Choroid plexus epithelial cell (primary cell): ENCODE results near the gene CUTA.
"Not testable (repeated sequence)": the region's sequence is repeated elsewhere in the genome, so short reads cannot be mapped to it uniquely, and the experiment has no call there.

Experiments
- DNase-seq: peaks from one replicate; pipeline ENCODE4 v3.0.0-alpha.2; 2010; ENCODE audit warnings: low read depth
- H3K4me3 ChIP-seq: 2 replicates; pipeline ENCODE4 v1.5.1; 2011; ENCODE audit warnings: low read depth, mild to moderate bottlenecking, control low read depth, low read length, moderate library complexity
- TF ChIP-seq, protein P1 (sequence below): conservative IDR thresholded peaks from 2 replicates; pipeline ENCODE4 v1.5.1; 2011; ENCODE audit warnings: low read depth, mild to moderate bottlenecking, control low read depth, inconsistent platforms, low read length, moderate library complexity

The CUTA gene

DNA sequence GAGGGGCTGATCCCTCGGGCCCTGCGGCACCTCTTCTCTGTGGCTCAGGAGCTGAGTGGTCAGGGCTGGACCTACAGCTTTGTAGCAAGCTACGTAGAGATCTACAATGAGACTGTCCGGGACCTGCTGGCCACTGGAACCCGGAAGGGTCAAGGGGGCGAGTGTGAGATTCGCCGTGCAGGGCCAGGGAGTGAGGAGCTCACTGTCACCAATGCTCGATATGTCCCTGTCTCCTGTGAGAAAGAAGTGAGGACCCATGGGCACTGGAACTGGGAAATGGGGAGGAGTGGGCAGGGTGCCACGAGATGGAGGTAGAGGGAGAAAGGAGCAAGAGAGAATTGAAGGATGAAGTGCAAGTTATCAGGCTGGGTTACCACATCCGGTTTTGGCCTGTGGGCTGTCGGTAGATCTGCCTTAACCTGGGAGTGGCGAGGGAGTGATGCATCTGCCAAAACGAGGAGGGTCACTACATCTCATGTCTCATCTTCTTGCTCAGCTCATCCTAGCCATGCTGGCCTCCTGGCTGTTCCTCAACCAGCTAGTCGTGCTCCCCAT, 12.4 kb downstream of the CUTA start:
- H3K4me3 ChIP-seq, result no peak overlapping the region
- TF ChIP-seq, protein P1, sequence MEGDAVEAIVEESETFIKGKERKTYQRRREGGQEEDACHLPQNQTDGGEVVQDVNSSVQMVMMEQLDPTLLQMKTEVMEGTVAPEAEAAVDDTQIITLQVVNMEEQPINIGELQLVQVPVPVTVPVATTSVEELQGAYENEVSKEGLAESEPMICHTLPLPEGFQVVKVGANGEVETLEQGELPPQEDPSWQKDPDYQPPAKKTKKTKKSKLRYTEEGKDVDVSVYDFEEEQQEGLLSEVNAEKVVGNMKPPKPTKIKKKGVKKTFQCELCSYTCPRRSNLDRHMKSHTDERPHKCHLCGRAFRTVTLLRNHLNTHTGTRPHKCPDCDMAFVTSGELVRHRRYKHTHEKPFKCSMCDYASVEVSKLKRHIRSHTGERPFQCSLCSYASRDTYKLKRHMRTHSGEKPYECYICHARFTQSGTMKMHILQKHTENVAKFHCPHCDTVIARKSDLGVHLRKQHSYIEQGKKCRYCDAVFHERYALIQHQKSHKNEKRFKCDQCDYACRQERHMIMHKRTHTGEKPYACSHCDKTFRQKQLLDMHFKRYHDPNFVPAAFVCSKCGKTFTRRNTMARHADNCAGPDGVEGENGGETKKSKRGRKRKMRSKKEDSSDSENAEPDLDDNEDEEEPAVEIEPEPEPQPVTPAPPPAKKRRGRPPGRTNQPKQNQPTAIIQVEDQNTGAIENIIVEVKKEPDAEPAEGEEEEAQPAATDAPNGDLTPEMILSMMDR, result no peak
- DNase-seq, result no peak

DNA sequence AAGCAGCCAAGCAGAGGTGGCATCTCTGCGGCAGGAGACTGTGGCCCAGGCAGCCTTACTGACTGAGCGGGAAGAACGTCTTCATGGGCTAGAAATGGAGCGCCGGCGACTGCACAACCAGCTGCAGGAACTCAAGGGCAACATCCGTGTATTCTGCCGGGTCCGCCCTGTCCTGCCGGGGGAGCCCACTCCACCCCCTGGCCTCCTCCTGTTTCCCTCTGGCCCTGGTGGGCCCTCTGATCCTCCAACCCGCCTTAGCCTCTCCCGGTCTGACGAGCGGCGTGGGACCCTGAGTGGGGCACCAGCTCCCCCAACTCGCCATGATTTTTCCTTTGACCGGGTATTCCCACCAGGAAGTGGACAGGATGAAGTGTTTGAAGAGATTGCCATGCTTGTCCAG, 13.0 kb downstream of the CUTA start:
- no peak for DNase-seq
- TF ChIP-seq, protein P1, result no peak
- H3K4me3 ChIP-seq, result no peak overlapping the region

DNA sequence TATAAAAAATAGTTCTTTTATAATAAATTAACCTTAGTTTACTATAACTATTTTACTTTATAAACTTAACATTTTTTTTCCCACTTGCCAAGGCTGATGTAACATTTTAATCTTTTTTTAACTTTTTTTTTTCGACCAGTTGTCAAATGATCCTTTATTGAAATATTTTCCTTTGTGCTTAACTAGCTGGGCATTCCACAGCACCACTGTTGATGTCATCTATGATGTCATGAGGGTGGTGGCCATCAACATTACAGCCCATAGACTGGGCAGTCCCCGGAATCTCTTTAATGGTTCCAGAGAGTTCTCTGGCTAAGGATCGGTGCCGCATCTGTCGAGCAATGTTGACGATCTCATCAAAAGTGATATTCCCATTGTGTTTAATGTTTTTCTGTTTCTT, 18.0 kb downstream of the CUTA start:
- DNase-seq, H3K4me3 ChIP-seq: not testable (repeated sequence)

DNA sequence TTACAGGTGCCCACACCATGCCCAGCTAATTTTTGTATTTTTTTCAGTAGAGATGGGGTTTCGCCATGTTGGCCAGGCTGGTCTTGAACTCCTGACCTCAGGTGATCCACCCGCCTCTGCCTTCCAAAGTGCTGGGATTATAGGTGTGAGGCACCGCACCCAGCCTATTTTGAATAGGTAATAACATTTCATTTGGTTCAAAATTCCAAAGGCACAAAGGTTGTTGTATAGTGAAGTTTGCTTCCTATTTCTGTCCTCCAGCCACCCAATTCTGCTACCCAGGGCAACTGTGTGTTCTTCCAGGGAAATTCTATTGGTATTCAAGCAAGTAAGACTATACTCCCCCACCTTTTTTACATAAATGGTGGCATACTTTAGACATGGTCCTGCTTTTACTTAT, 19.3 kb downstream of the CUTA start:
- not testable (repeated sequence) for H3K4me3 ChIP-seq, DNase-seq

DNA sequence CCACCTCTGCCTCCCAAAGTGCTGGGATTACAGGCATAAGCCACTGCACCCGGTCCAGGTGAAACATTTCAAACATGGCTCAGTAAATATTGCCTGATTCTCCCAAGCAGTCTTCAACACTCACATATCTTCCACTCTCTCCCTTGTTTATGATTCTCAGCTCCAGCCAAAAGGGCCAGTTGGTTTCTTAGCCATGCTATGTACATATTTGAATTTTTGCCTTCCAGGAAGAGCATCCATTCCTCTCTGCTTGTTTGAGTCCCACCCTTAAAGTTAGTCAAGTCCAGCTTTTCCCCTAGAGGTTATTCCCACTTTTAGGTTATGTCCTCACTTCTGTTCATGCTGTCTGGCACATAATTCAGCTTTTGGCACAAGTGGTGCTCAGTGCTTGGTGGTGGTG, 20.4 kb downstream of the CUTA start:
- no peak overlapping the region for H3K4me3 ChIP-seq
- TF ChIP-seq, protein P1, result no peak
- DNase-seq, result no peak

DNA sequence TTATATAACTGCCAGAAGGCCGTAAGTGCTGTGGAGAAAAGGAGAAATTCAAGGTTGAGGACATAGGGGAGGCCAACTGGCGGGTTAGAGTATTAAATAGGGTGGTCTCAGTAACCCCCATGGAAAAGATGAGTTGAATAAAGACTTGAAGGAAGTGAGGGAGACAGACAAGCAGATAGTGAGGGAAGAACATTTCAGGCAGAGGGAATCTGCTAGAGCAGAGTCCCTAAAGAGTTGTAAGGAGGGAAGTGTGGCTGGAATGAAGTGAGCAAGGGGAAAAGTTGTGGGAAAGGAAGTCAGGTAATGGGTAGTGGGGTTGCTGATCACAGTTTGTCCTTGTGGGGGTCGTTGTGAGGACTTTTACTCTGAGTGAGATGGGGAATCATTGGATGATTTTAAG, 24.9 kb downstream of the CUTA start:
- no peak overlapping the region for H3K4me3 ChIP-seq
- DNase-seq, result no peak
- TF ChIP-seq, protein P1, result no peak

DNA sequence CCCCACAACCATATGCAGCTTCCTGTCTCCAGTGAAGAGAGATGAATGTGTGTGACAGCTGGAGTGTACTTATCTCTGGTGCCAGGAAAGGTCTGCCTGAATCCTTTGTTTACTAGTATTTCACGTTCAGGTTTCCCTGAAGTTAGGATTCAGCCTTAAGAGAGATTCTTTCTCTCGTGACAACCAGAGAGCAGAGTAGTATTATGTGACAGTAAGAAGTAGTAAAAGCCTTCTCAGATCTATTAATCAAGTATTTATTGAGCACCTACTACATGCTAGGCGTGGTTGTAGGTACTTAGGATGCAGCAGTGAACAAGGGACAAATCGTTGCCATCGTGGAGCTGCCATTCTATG, 25.3 kb downstream of the CUTA start:
- peak overlapping the region; percentile 72 for H3K4me3 ChIP-seq
- TF ChIP-seq, protein P1, result no peak
- no peak for DNase-seq

DNA sequence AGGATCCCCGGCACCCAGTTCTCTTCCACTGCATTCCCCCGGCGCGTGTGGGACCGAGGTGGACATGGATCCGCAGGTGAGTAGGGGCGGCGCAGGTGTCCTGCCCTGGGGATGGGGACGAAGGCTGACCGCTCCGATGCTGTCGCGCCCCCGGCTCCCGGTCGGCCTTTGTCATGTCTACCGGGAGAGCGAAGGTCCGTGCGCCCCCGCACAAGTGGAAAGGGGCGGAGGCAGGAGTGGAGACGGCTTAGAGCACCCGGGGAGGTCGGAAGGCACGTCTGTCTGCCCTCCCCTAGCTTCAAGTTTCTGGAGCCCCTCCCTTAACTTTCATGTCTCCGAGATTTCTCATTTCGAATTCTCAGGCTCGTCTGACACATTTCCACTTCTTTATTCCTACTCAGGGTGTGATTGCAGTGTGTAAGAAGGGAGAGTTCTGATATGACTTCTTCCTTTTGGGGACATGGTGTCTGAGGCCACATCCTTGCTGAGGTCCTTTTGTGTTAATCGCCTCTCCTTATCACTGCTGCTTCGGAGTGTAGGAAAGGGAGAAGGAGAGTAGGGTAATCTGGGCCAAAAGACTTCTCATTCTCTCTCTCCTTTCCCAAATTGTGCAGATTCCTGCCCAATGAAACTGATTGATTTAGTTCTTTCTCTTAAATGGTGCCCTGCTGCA, 25.8 kb downstream of the CUTA start:
- DNase-seq, result no peak
- H3K4me3 ChIP-seq, result peak overlapping the region; percentile 72
- TF ChIP-seq, protein P1, result no peak
